Brain microvascular endothelial cell (primary cell): ENCODE measurements around the gene EP400.

ENCODE experiments used
- DNase-seq: peaks from one replicate; pipeline ENCODE4 v3.0.0-alpha.2; 2020
- H3K27ac ChIP-seq: fragments of 250-450 bp; sonication (Bioruptor Pico); 2 replicates; pipeline ENCODE4 v1.5.1; 2020; ENCODE audit warnings: mild to moderate bottlenecking, moderate library complexity
- H3K27me3 ChIP-seq: fragments of 250-450 bp; sonication (Bioruptor Pico); replicated peaks from 2 replicates; pipeline ENCODE4 v1.5.1; 2020; ENCODE audit warnings: mild to moderate bottlenecking
- H3K36me3 ChIP-seq: fragments of 250-450 bp; sonication (Bioruptor Pico); replicated peaks from 2 replicates; pipeline ENCODE4 v1.5.1; 2020; ENCODE audit warnings: mild to moderate bottlenecking
- H3K4me3 ChIP-seq: 2 replicates; pipeline ENCODE4 v1.5.1; 2011; ENCODE audit warnings: low read depth, mild to moderate bottlenecking, control low read depth, low read length, moderate library complexity
- in situ Hi-C: cut with HindIII; loops from 2 replicates; pipeline ENCODE4 v1.10.0; 2017; ENCODE audit warnings: low sequenced_read_pairs, low pct_ligation_motif_present
- TF ChIP-seq, protein P1 (sequence below): IDR thresholded peaks from 2 replicates; pipeline ENCODE4 v1.5.1; 2011; ENCODE audit warnings: low read depth, mild to moderate bottlenecking, moderate library complexity, low read length, control low read depth, inconsistent platforms; ENCODE audit errors: missing control alignments

Gene EP400

DNA sequence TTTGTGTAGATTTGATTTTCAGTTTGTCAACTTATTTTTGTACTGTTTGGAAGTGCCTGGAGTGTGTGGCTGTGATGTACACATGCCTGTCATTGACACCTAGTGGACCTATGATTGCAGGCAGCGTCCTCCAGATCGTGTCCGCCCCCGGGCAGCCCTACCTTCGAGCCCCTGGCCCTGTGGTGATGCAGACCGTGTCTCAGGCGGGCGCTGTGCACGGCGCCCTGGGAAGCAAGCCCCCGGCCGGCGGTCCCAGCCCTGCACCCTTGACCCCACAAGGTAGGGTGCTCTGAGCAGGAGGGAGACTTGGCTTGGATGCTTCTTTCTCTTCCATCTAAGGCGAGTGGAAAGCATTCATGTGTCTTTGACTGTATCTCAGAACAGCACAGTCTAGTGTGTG lies 75.8 kb downstream of the EP400 start:
- H3K27me3 ChIP-seq: no peaks in the 10 kb centered on the region
- H3K36me3 ChIP-seq: peaks cover 60% of the 10 kb centered on the region
- no peak for DNase-seq
- in situ Hi-C loops: no loop called here
- TF ChIP-seq, protein P1, sequence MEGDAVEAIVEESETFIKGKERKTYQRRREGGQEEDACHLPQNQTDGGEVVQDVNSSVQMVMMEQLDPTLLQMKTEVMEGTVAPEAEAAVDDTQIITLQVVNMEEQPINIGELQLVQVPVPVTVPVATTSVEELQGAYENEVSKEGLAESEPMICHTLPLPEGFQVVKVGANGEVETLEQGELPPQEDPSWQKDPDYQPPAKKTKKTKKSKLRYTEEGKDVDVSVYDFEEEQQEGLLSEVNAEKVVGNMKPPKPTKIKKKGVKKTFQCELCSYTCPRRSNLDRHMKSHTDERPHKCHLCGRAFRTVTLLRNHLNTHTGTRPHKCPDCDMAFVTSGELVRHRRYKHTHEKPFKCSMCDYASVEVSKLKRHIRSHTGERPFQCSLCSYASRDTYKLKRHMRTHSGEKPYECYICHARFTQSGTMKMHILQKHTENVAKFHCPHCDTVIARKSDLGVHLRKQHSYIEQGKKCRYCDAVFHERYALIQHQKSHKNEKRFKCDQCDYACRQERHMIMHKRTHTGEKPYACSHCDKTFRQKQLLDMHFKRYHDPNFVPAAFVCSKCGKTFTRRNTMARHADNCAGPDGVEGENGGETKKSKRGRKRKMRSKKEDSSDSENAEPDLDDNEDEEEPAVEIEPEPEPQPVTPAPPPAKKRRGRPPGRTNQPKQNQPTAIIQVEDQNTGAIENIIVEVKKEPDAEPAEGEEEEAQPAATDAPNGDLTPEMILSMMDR: no peak
- no peak overlapping the region for H3K4me3 ChIP-seq
- no peak overlapping the region for H3K27ac ChIP-seq

DNA sequence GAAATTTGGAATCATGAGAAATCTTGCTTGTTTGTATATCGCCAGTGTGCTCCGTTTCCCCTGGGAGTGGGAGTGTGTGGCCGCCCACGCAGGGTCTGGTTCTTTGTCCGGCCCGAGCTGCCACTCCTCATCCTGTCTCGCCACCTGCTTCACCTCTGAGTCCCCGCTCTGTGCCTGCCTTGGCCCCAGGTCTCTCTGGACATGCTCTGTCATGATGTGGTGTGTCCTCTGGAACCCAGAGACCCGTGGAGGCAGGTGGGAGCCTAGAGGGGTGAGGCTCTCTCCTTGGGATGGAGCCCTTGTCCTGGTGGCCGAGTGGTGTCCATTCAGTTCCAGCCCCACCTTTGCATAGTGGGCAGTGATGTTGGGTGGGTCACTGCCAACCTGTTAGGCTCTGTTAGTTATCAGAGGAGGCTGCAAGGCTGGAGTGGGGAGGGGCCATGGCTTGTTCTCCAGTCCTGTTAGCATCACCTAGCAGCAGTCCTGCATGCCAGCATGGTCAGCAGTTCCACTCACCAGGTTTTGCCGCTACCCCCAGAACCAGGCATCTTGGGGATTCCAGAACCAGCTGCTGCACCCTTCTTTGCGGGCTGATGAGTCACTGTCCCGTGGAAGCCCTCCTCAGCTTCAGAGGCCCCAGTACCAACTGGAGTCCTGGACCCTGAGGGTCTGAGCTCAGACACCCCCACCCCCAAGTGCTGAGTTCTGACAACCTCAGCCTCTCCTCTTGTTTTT lies 76.5 kb downstream of the EP400 start:
- no peak overlapping the region for H3K27ac ChIP-seq
- no peaks in the 10 kb centered on the region for H3K27me3 ChIP-seq
- H3K4me3 ChIP-seq: no peak overlapping the region
- TF ChIP-seq, protein P1: no peak
- no peak for DNase-seq
- in situ Hi-C loops: no loop called here
- peaks cover 57% of the 10 kb centered on the region for H3K36me3 ChIP-seq

DNA sequence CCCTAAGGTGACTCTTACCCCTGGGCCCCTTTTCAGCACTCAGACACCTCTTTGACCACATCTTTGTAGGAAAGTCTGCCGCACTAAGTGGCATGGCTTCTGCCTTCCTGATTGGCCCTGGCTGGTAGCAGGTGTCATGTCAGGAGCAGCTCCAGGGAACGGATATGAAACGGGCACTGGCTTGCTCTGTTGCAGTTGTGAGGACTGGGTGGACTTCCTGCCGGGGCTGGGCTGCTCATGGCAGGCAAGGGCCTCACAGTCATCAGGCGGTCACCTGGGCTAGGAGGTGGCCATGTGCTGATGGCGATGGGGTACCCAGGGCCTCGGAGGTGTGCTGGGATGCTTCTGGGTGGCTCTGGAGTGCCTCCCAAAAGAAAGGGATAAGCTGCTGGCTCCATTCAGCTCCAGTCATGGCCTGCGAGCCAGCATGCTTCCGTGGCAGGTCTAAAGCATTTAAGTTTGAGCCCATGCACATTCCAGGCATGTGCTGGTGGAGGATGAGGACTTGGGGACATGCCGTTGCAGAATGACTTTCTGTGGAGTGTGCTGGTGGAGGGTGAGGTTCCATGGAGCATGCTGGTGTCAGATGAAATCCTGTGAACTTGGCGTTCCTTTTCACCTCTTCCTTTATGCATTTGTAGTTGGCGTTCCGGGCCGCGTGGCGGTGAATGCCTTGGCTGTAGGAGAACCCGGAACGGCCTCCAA lies 77.2 kb downstream of the EP400 start:
- in situ Hi-C loops: no loop called here
- no peak overlapping the region for H3K27ac ChIP-seq
- no peak for DNase-seq
- peaks cover 60% of the 10 kb centered on the region for H3K36me3 ChIP-seq
- H3K27me3 ChIP-seq: no peaks in the 10 kb centered on the region
- H3K4me3 ChIP-seq: no peak overlapping the region
- TF ChIP-seq, protein P1: no peak

DNA sequence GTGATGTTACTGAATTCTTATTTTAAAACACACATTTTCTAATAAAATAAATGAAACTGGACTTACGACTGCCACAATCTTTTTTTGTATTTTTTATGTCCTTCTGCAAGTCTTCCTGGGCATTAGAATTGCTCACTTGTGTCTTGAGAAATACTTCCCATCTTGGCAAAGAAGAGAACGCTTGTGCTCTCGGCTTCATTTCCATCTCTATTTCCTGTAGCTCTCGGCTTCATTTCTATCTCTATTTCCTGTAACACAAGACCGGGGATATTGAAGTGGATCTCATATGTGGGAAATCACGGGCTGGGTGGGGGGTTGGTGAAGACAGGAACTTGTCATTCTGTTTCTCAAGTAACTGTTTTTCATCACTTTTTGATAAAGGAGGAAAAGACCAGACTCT lies 77.9 kb downstream of the EP400 start:
- Histone ChIP-seq H3K36me3 (peaks cover 65% of the 10 kb centered on the region), H3K27ac (no peak overlapping the region), H3K4me3 (no peak overlapping the region), H3K27me3 (no peaks in the 10 kb centered on the region)
- in situ Hi-C loops: no loop called here
- DNase-seq: no peak
- TF ChIP-seq, protein P1: no peak

DNA sequence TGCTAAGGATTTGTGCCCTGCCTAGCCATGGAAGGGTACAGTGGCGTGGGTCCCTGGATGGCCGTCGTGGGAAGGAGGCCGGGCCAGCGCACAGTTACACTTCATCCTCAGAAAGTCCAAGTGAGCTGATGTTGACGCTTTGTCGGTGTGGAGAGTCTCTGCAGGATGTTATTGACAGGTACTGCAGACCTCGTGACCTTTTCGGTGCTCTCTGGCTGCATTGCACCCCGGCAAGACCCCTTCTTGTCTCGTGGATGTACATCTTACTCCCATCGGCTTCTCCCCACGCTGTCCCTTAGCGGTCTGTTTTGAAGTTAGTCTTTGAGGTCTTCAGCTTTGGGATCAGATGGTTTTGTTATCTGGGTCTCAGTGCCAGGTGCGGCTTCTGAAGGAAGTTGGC lies 78.4 kb downstream of the EP400 start:
- Histone ChIP-seq H3K27me3 (no peaks in the 10 kb centered on the region), H3K36me3 (peaks cover 70% of the 10 kb centered on the region), H3K27ac (no peak overlapping the region), H3K4me3 (no peak overlapping the region)
- TF ChIP-seq, protein P1: no peak
- in situ Hi-C loops: no loop called here
- no peak for DNase-seq
